Left cardiac atrium (tissue), 4 donors: Measurements from ENCODE around the gene SALL4. TPM values are rescaled to one million over a fixed set of nuclear protein-coding genes. Genes with fewer than 3 reads are reported as not detected.
"Not testable (repeated sequence)": the region's sequence is repeated elsewhere in the genome, so short reads cannot be mapped to it uniquely, and the experiment has no call there.

Experiments used
- ATAC-seq, 2 donors: fragments of 200-7000 bp; cut with Tn5 transposase; one replicate each; pipeline ENCODE4 v1.9.1; 2020; ENCODE audit warnings: mild to moderate bottlenecking in 2 of 2, moderate library complexity in 2 of 2
- DNase-seq: peaks from one replicate; pipeline ENCODE4 v3.0.0-alpha.2; 2020
- intact Hi-C, 2 donors: fragments of 100-400 bp; cut with DNase I; formaldehyde crosslinking; loops; one replicate each; pipeline versions ENCODE4 v1.14.1 to v1.15.1; 2022 to 2023
- long read RNA-seq: library from polyadenylated mRNA; unstranded; transcript quantifications from one replicate; pipeline ENCODE4 v2.0.0, GENCODE V29; 2021
- total RNA-seq, 2 donors: library from RNA; stranded (reverse); fragmentation: NEBNext Ultra II Directional; extraction: Animal tissue kit (Norgen Biotek cat#: 25700); gene quantifications; one replicate each; pipeline ENCODE4 v1.2.1, GENCODE V29; 2021
- donor health status: DM: no; HTN: yes; CAD: no.
- donor health status: DM: no; HTN: yes; CAD: no; lungs with severe emphysema.
- donor health status: DM: yes; HTN: yes; CAD: no.
- donor health status: Dilated cardiomyopathy.

Gene SALL4
- under 1 TPM; 0.09 to 0.13 TPM for total RNA-seq
- long read RNA-seq, result 0 reads

GRCh38 chr20:51802170-51802751 lies at the start of gene SALL4:
TSS of gene SALL4 (minus strand) at chr20:51802521. CDS start at chr20:51802408, 113 bp downstream.
- no peak for ATAC-seq
- DNase-seq, result no peak
- intact Hi-C loops, result no loop called here

GRCh38 chr20:51848346-51848745 lies 46.0 kb upstream of the SALL4 start:
- intact Hi-C loops, result no loop called here
- no peak for DNase-seq
- no peak for ATAC-seq

GRCh38 chr20:51840865-51841264 lies 38.5 kb upstream of the SALL4 start:
- ATAC-seq (no peak), DNase-seq (no peak)
- intact Hi-C loops, result no loop called here

GRCh38 chr20:51837876-51838420 lies 35.6 kb upstream of the SALL4 start:
- ATAC-seq (no peak), DNase-seq (no peak)
- intact Hi-C loops, result no loop called here

GRCh38 chr20:51837436-51837835 lies 35.1 kb upstream of the SALL4 start:
- intact Hi-C loops, result no loop called here
- DNase-seq, result no peak
- ATAC-seq, result no peak

GRCh38 chr20:51833326-51833725 lies 31.0 kb upstream of the SALL4 start:
- intact Hi-C loops, result no loop called here
- no peak for DNase-seq
- no peak for ATAC-seq

GRCh38 chr20:51832276-51832675 lies 30.0 kb upstream of the SALL4 start:
- intact Hi-C loops, result no loop called here
- DNase-seq, result no peak

GRCh38 chr20:51831866-51832265 lies 29.5 kb upstream of the SALL4 start:
- intact Hi-C loops, result no loop called here
- no peak for DNase-seq
- no peak for ATAC-seq

More at GRCh38 chr20:51832276-51832675, 30.0 kb upstream of the SALL4 start:
- no peak for ATAC-seq

- intact Hi-C loops, result no loop called here
- DNase-seq (no peak), ATAC-seq (no peak)
Observed at GRCh38 chr20:51830538-51830937, 28.2 kb upstream of the SALL4 start.

- intact Hi-C loops, result no loop called here
Observed at GRCh38 chr20:51828762-51829161, 26.4 kb upstream of the SALL4 start.

GRCh38 chr20:51826372-51826771 lies 24.1 kb upstream of the SALL4 start:
- intact Hi-C loops, result no loop called here
- DNase-seq, result no peak
- ATAC-seq, result no peak

More at GRCh38 chr20:51828762-51829161, 26.4 kb upstream of the SALL4 start:
- DNase-seq, result no peak
- ATAC-seq, result no peak

- intact Hi-C loops, result no loop called here
- ATAC-seq, result no peak
- no peak for DNase-seq
Observed at GRCh38 chr20:51818479-51819008, 16.2 kb upstream of the SALL4 start.

GRCh38 chr20:51816856-51817255 lies 14.5 kb upstream of the SALL4 start:
- DNase-seq, intact Hi-C loops, ATAC-seq: not testable (repeated sequence)

- intact Hi-C loops, result no loop called here
- no peak for ATAC-seq
- DNase-seq, result no peak
Observed at GRCh38 chr20:51815383-51816076, 13.2 kb upstream of the SALL4 start.

- intact Hi-C loops, result no loop called here
- ATAC-seq, result no peak
- no peak for DNase-seq
Observed at GRCh38 chr20:51812861-51813260, 10.5 kb upstream of the SALL4 start.

GRCh38 chr20:51811514-51812128 lies 9.3 kb upstream of the SALL4 start:
- DNase-seq (no peak), ATAC-seq (no peak)
- intact Hi-C loops, result no loop called here

GRCh38 chr20:51811042-51811355 lies 8.7 kb upstream of the SALL4 start:
- intact Hi-C loops, result no loop called here

GRCh38 chr20:51810155-51811041 lies 8.1 kb upstream of the SALL4 start:
- intact Hi-C loops, result no loop called here
- no peak for ATAC-seq
- no peak for DNase-seq

More at GRCh38 chr20:51811042-51811355, 8.7 kb upstream of the SALL4 start:
- ATAC-seq (no peak), DNase-seq (no peak)

GRCh38 chr20:51807720-51808250 lies 5.5 kb upstream of the SALL4 start:
- intact Hi-C loops, result no loop called here
- no peak for DNase-seq
- ATAC-seq, result no peak
